GM12878 (cell line): ENCODE measurements around the gene HSD17B14. TPM values are rescaled to one million over a fixed set of nuclear protein-coding genes. Genes with fewer than 3 reads are reported as not detected.
A peak's percentile ranks its signal among the peaks of the same experiment; 100 is the strongest.

Experiments used
- BHLHE40 ChIP-seq, 2 experiments: fragments of 450-650 bp in 1 of 2; IDR thresholded peaks; 2 replicates each; pipeline ENCODE4 v1.6.1; 2011 to 2017; ENCODE audit warnings: low read depth in 2 of 2, borderline replicate concordance in 1 of 2, improper control_type of control experiment in 1 of 2, low read length in 1 of 2, mild to moderate bottlenecking in 1 of 2
- CBFB ChIP-seq: IDR thresholded peaks from 2 replicates; pipeline ENCODE4 v1.6.1; 2016; ENCODE audit warnings: antibody characterized with exemption, low read depth
- CREB1 ChIP-seq: IDR thresholded peaks from 2 replicates; pipeline ENCODE4 v1.6.1; 2012; ENCODE audit warnings: low read depth, mild to moderate bottlenecking, inconsistent platforms
- DPF2 ChIP-seq: fragments of 450-650 bp; IDR thresholded peaks from 2 replicates; pipeline ENCODE4 v1.6.1; 2017; ENCODE audit warnings: mild to moderate bottlenecking
- E2F4 ChIP-seq: IDR thresholded peaks from 2 replicates; pipeline ENCODE4 v1.6.1; 2012; ENCODE audit warnings: low read depth, low read length, improper control_type of control experiment
- EED ChIP-seq: sonication (generic); IDR thresholded peaks from 2 replicates; pipeline ENCODE4 v1.6.1; 2016; ENCODE audit warnings: antibody characterized with exemption, low read depth
- ESRRA ChIP-seq: IDR thresholded peaks from 2 replicates; pipeline ENCODE4 v1.6.1; 2012; ENCODE audit warnings: mild to moderate bottlenecking, low read length, improper control_type of control experiment
- GATAD2B ChIP-seq: fragments of 450-650 bp; conservative IDR thresholded peaks from 2 replicates; pipeline ENCODE4 v1.6.1; 2017; ENCODE audit warnings: low read depth, mild to moderate bottlenecking, moderate library complexity
- IKZF1 ChIP-seq: fragments of 450-650 bp; conservative IDR thresholded peaks from 2 replicates; pipeline ENCODE4 v1.6.1; 2017; ENCODE audit warnings: antibody characterized with exemption, mild to moderate bottlenecking
- JUND ChIP-seq: IDR thresholded peaks from 2 replicates; pipeline ENCODE4 v1.6.1; 2012; ENCODE audit warnings: low read depth, mild to moderate bottlenecking, low read length, improper control_type of control experiment, moderate library complexity
- KLF5 ChIP-seq: fragments of 450-650 bp; IDR thresholded peaks from 2 replicates; pipeline ENCODE4 v1.6.1; 2014; ENCODE audit warnings: mild to moderate bottlenecking; ENCODE audit not compliant: partially characterized antibody
- POU2F2 ChIP-seq: IDR thresholded peaks from 3 replicates; pipeline ENCODE4 v1.6.1; 2011; ENCODE audit warnings: low read depth, mild to moderate bottlenecking, low read length, borderline replicate concordance
- PRDM15 ChIP-seq: fragments of 450-650 bp; formaldehyde crosslinking; IDR thresholded peaks from 2 replicates; pipeline ENCODE4 v1.4.0; 2020; ENCODE audit warnings: mild to moderate bottlenecking, moderate library complexity
- RAD51 ChIP-seq: fragments of 450-650 bp; IDR thresholded peaks from 2 replicates; pipeline ENCODE4 v1.6.1; 2016; ENCODE audit warnings: moderate library complexity, mild to moderate bottlenecking, inconsistent platforms
- REST ChIP-seq: IDR thresholded peaks from 2 replicates; pipeline ENCODE4 v1.6.1; 2012; ENCODE audit warnings: mild to moderate bottlenecking, low read depth, low read length
- RFX5 ChIP-seq: IDR thresholded peaks from 2 replicates; pipeline ENCODE4 v1.6.1; 2011; ENCODE audit warnings: low read depth, low read length, improper control_type of control experiment
- SIN3A ChIP-seq: IDR thresholded peaks from 2 replicates; pipeline ENCODE4 v1.6.1; 2012; ENCODE audit warnings: low read depth, low read length, improper control_type of control experiment
- SMAD1 ChIP-seq: fragments of 450-650 bp; IDR thresholded peaks from 2 replicates; pipeline ENCODE4 v1.6.1; 2018; ENCODE audit warnings: mild to moderate bottlenecking, low read depth; ENCODE audit not compliant: partially characterized antibody
- SMC3 ChIP-seq: IDR thresholded peaks from 2 replicates; pipeline ENCODE4 v1.6.1; 2011; ENCODE audit warnings: low read length, improper control_type of control experiment, borderline replicate concordance
- SUZ12 ChIP-seq: fragments of 200-600 bp; sonication (generic); IDR thresholded peaks from one replicate; pipeline ENCODE4 v1.6.1; 2018; ENCODE audit warnings: antibody characterized with exemption, mild to moderate bottlenecking; ENCODE audit not compliant: unreplicated experiment
- USF1 ChIP-seq: IDR thresholded peaks from 2 replicates; pipeline ENCODE4 v1.6.1; 2011; ENCODE audit warnings: borderline replicate concordance, low read depth, mild to moderate bottlenecking, moderate library complexity, mixed read lengths, low read length; ENCODE audit not compliant: insufficient read depth; ENCODE audit errors: extremely low read length
- ZNF207 ChIP-seq: fragments of 450-650 bp; IDR thresholded peaks from 2 replicates; pipeline ENCODE4 v1.6.1; 2014; ENCODE audit warnings: antibody characterized with exemption, mild to moderate bottlenecking, borderline replicate concordance
- polyA plus RNA-seq, 11 experiments: library from polyadenylated mRNA; depleted of rRNA in 4 of 11; unstranded in 6 of 11; stranded (reverse) in 5 of 11; fragments of >200 nt; fragmentation: Nextera tagmentation in 4 of 11; fragmentation: Illumina TruSeq in 1 of 11; extraction: Ambion mirVana in 4 of 11; extraction: Trizol in 1 of 11; gene quantifications; 1 replicate in 1 of 11; 2 replicates in 10 of 11; pipeline versions ENCODE4 v1.2.1 to v1.2.3, GENCODE V29; 2011 to 2016; ENCODE audit warnings: inconsistent platforms in 2 of 11, missing spikeins in 2 of 11, low read depth in 1 of 11
- total RNA-seq, 4 experiments: library from RNA; depleted of rRNA in 3 of 4; stranded (reverse); fragments of >200 nt in 3 of 4; fragmentation: Illumina TruSeq in 1 of 4; extraction: Trizol in 1 of 4; gene quantifications; 2 replicates each; pipeline versions ENCODE4 v1.2.1 to v1.2.3, GENCODE V29; 2013 to 2021

HSD17B14 gene
- total and polyA plus RNA-seq, 10 of the 15 experiments (the other 5 are each of a cell fraction or from before 2014, with no cell fraction given): 0.21 to 4.1 (median 0.61) TPM

- TF ChIP-seq RFX5 (no peak), JUND (no peak), PRDM15 (CRISPR knock-in tag) (no peak), GATAD2B (no peak), EED (no peak), SMC3 (no peak), IKZF1 (0 out of 2 replicates have a peak, but pooled peaks have one; percentile 53), USF1 (peak; percentile 33), ESRRA (no peak), SUZ12 (no peak), SMAD1 (no peak), ZNF207 (no peak), RAD51 (peak; percentile 96), SIN3A (no peak), DPF2 (no peak), POU2F2 (no peak), CBFB (no peak), E2F4 (no peak), KLF5 (no peak), BHLHE40 (IDR thresholded peaks at IDR 0.05; ENCODE audit: borderline replicate concordance in 1 of 2, low read depth in 2 of 2, low read length in 1 of 2) (peak; percentile 75 to 86), CREB1 (no peak), REST (no peak)
Observed at GRCh38 chr19:48780631-48781391, 55.5 kb downstream of the HSD17B14 start (continued).
